Lower lobe of right lung (tissue), 2 donors: Measurements from ENCODE around the gene BCAP29. TPM values are rescaled to one million over a fixed set of nuclear protein-coding genes. Genes with fewer than 3 reads are reported as not detected.

Experiments
- ATAC-seq, 2 donors: fragments of 200-7000 bp; cut with Tn5 transposase; one replicate each; pipeline ENCODE4 v1.9.1; 2020 to 2022; ENCODE audit warnings: mild to moderate bottlenecking in 2 of 2, moderate library complexity in 2 of 2
- DNase-seq: peaks from one replicate; pipeline ENCODE4 v3.0.0-alpha.2; 2020
- H3K27ac ChIP-seq: fragments of 200-600 bp; one replicate; pipeline ENCODE4 v1.8.0; 2022
- H3K27me3 ChIP-seq: fragments of 200-600 bp; one replicate; pipeline ENCODE4 v1.8.0; 2022; ENCODE audit warnings: low read depth
- H3K36me3 ChIP-seq: fragments of 200-600 bp; one replicate; pipeline ENCODE4 v1.8.0; 2022; ENCODE audit warnings: mild to moderate bottlenecking
- H3K4me1 ChIP-seq: fragments of 200-600 bp; one replicate; pipeline ENCODE4 v1.8.0; 2022
- H3K4me3 ChIP-seq: fragments of 200-600 bp; one replicate; pipeline ENCODE4 v1.8.0; 2022; ENCODE audit warnings: mild to moderate bottlenecking
- H3K9me3 ChIP-seq: fragments of 200-600 bp; one replicate; pipeline ENCODE4 v1.8.0; 2022
- CTCF ChIP-seq: fragments of 200-600 bp; IDR thresholded peaks from one replicate; pipeline ENCODE4 v1.8.0; 2022; ENCODE audit warnings: antibody characterized with exemption, mild to moderate bottlenecking
- intact Hi-C: fragments of 100-400 bp; cut with DNase I; formaldehyde crosslinking; loops from one replicate; pipeline ENCODE4 v1.11.0; 2022
- total RNA-seq: library from RNA; stranded (reverse); fragmentation: NEBNext Ultra II Directional; extraction: Animal tissue kit (Norgen Biotek cat#: 25700); gene quantifications from one replicate; pipeline ENCODE4 v1.2.1, GENCODE V29; 2021
- donor health status: DM: no; HTN: yes; CAD: no; lungs with severe emphysema.

Gene BCAP29
- total RNA-seq, 1 donor from 2014 or later = 81.3 TPM

- intact Hi-C loops = no loop called here
- no peak for TF ChIP-seq CTCF
- no peak for ATAC-seq
- no peak overlapping the region for H3K27ac ChIP-seq
- peaks cover 4% of the 10 kb centered on the region for H3K27me3 ChIP-seq
- no peaks in the 10 kb centered on the region for H3K4me1 ChIP-seq
- no peaks in the 10 kb centered on the region for H3K36me3 ChIP-seq
- no peaks in the 10 kb centered on the region for H3K9me3 ChIP-seq
- no peak overlapping the region for H3K4me3 ChIP-seq
- DNase-seq = no peak
These were observed 87.3 kb downstream of the BCAP29 start for GRCh38 chr7:107667341-107667740.

DNA sequence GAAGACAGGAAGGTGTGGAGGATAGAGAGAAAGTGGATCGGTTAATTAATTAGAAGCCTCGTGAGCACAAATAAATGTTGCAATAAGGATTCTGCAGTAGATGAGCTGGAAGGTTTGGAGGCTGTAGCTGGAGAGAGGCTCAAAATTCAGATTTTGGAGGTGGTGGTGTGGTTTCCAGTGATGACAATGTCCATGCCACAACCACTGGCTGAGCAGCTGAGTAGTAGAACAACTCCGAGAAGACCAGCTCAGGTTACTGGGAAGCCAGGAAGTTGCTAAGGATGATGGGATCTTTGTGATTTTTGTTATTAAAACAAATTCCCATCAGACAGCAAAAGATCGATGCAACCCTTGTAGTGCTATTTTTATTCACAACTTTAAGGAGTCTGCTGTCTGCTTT, 88.2 kb downstream of the BCAP29 start:
- intact Hi-C loops = no loop called here
- Histone ChIP-seq H3K27ac (no peak overlapping the region), H3K4me3 (no peak overlapping the region), H3K36me3 (no peaks in the 10 kb centered on the region), H3K9me3 (no peaks in the 10 kb centered on the region), H3K27me3 (no peaks in the 10 kb centered on the region), H3K4me1 (no peaks in the 10 kb centered on the region)
- ATAC-seq = no peak
- no peak for DNase-seq
- TF ChIP-seq CTCF = no peak

Other genes starting within 250 kb of the BCAP29 start
- not detected for gene GPR22, start 110.2 kb upstream of the BCAP29 start, total RNA-seq
- 49.1 TPM for gene COG5, start 16.3 kb upstream of the BCAP29 start, total RNA-seq
- gene DUS4L, start 16.3 kb upstream of the BCAP29 start, total RNA-seq = 5.3 TPM
- 1.0 TPM for gene SLC26A4, start 80.6 kb downstream of the BCAP29 start, total RNA-seq
- gene CBLL1, start 163.9 kb downstream of the BCAP29 start, total RNA-seq = 20.9 TPM
- not detected for gene SLC26A3, start 223.0 kb downstream of the BCAP29 start, total RNA-seq